ENCODE measurements around the gene RAD51AP1.

DNA sequence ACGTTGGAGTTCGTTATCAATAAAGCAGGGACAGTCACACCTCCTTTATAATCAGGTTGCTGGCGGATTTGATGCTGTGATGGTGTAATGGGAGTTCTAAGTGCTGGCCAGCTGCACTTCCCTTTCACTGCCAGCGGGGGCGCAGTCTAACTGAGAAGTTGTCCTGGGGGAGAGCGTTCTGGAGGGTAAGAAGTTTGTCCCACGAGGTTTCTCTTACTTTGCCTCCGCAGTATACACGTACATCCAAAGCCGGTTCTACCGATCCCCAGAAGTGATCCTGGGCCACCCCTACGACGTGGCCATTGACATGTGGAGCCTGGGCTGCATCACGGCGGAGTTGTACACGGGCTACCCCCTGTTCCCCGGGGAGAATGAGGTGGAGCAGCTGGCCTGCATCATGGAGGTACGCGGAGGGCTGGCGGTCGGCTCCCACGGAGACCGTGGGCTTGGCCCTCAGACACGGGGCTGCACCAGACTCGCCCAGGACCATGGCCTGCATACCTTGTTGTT, 66.0 kb downstream of the RAD51AP1 start:
- TF ChIP-seq, protein P1, sequence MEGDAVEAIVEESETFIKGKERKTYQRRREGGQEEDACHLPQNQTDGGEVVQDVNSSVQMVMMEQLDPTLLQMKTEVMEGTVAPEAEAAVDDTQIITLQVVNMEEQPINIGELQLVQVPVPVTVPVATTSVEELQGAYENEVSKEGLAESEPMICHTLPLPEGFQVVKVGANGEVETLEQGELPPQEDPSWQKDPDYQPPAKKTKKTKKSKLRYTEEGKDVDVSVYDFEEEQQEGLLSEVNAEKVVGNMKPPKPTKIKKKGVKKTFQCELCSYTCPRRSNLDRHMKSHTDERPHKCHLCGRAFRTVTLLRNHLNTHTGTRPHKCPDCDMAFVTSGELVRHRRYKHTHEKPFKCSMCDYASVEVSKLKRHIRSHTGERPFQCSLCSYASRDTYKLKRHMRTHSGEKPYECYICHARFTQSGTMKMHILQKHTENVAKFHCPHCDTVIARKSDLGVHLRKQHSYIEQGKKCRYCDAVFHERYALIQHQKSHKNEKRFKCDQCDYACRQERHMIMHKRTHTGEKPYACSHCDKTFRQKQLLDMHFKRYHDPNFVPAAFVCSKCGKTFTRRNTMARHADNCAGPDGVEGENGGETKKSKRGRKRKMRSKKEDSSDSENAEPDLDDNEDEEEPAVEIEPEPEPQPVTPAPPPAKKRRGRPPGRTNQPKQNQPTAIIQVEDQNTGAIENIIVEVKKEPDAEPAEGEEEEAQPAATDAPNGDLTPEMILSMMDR (IDR thresholded peaks at IDR 0.05 in 8 of 11, conservative IDR thresholded peaks at IDR 0.05 in 3 of 11), result peak; percentile 90 to 98 (median 97)
- TF ChIP-seq POLR2AphosphoS5 (IDR thresholded peaks at IDR 0.05) (peak in 2 of 3 donors; percentile 68 to 70), POLR2A (IDR thresholded peaks at IDR 0.05) (no peak)
